Measurements from ENCODE around the gene RUNX1.
"Not testable (repeated sequence)": the region's sequence is repeated elsewhere in the genome, so short reads cannot be mapped to it uniquely, and the experiment has no call there.

RUNX1 gene

GRCh38 chr21:34999397-34999941, 49.6 kb downstream of the RUNX1 start:
- DNase-seq (ENCODE audit: low read depth) = no peak

GRCh38 chr21:34998176-34998575, 50.9 kb downstream of the RUNX1 start:
- H3K4me3 ChIP-seq (ENCODE audit: low read depth, low read length) = no peak overlapping the region
- no peak for DNase-seq (ENCODE audit: low read depth)

More at GRCh38 chr21:34999397-34999941, 49.6 kb downstream of the RUNX1 start:
- no peak overlapping the region for H3K4me3 ChIP-seq (ENCODE audit: low read depth, low read length)

GRCh38 chr21:34997294-34997693, 51.8 kb downstream of the RUNX1 start:
- H3K4me3 ChIP-seq (ENCODE audit: low read depth, low read length) = no peak overlapping the region
- no peak for DNase-seq (ENCODE audit: low read depth)

GRCh38 chr21:34996304-34997101, 52.6 kb downstream of the RUNX1 start:
- DNase-seq (ENCODE audit: low read depth) = no peak
- H3K4me3 ChIP-seq (ENCODE audit: low read depth, low read length) = no peak overlapping the region

GRCh38 chr21:34995979-34996303, 53.2 kb downstream of the RUNX1 start:
- H3K4me3 ChIP-seq (ENCODE audit: low read depth, low read length) = no peak overlapping the region
- DNase-seq (ENCODE audit: low read depth) = no peak

GRCh38 chr21:34994766-34995631, 54.1 kb downstream of the RUNX1 start:
- DNase-seq (ENCODE audit: low read depth) = no peak
- H3K4me3 ChIP-seq (ENCODE audit: low read depth, low read length) = no peak overlapping the region

GRCh38 chr21:34993521-34993921, 55.6 kb downstream of the RUNX1 start:
- not testable (repeated sequence) for DNase-seq (ENCODE audit: low read depth); H3K4me3 ChIP-seq (ENCODE audit: low read depth, low read length)

GRCh38 chr21:34992736-34993398, 56.2 kb downstream of the RUNX1 start:
- no peak for DNase-seq (ENCODE audit: low read depth)
- no peak overlapping the region for H3K4me3 ChIP-seq (ENCODE audit: low read depth, low read length)

GRCh38 chr21:34992180-34992579, 56.9 kb downstream of the RUNX1 start:
- DNase-seq (ENCODE audit: low read depth) = no peak
- H3K4me3 ChIP-seq (ENCODE audit: low read depth, low read length) = no peak overlapping the region

- no peak for DNase-seq (ENCODE audit: low read depth)
- H3K4me3 ChIP-seq (ENCODE audit: low read depth, low read length) = no peak overlapping the region
Measured at GRCh38 chr21:34991366-34991957, 57.6 kb downstream of the RUNX1 start.

GRCh38 chr21:34990842-34991241, 58.3 kb downstream of the RUNX1 start:
- DNase-seq (ENCODE audit: low read depth) = no peak
- H3K4me3 ChIP-seq (ENCODE audit: low read depth, low read length) = no peak overlapping the region

- no peak for DNase-seq (ENCODE audit: low read depth)
Measured at GRCh38 chr21:34989337-34990151, 59.6 kb downstream of the RUNX1 start.

GRCh38 chr21:34988625-34989024, 60.5 kb downstream of the RUNX1 start:
- no peak overlapping the region for H3K4me3 ChIP-seq (ENCODE audit: low read depth, low read length)
- DNase-seq (ENCODE audit: low read depth) = no peak

More at GRCh38 chr21:34989337-34990151, 59.6 kb downstream of the RUNX1 start:
- H3K4me3 ChIP-seq (ENCODE audit: low read depth, low read length) = no peak overlapping the region

GRCh38 chr21:34988139-34988538, 61.0 kb downstream of the RUNX1 start:
- H3K4me3 ChIP-seq (ENCODE audit: low read depth, low read length) = no peak overlapping the region
- DNase-seq (ENCODE audit: low read depth) = no peak

- no peak for DNase-seq (ENCODE audit: low read depth)
- H3K4me3 ChIP-seq (ENCODE audit: low read depth, low read length) = no peak overlapping the region
Measured at GRCh38 chr21:34987501-34988072, 61.5 kb downstream of the RUNX1 start.

GRCh38 chr21:34986561-34987500, 62.3 kb downstream of the RUNX1 start:
- peak; percentile 74 for DNase-seq (ENCODE audit: low read depth)
- H3K4me3 ChIP-seq (ENCODE audit: low read depth, low read length) = no peak overlapping the region

- H3K4me3 ChIP-seq (ENCODE audit: low read depth, low read length) = no peak overlapping the region
- DNase-seq (ENCODE audit: low read depth) = no peak
Measured at GRCh38 chr21:34984356-34985058, 64.6 kb downstream of the RUNX1 start.
